Kidney (tissue), 14 donors: ENCODE measurements around the gene ARHGAP20. TPM values are rescaled to one million over a fixed set of nuclear protein-coding genes. Genes with fewer than 3 reads are reported as not detected.

Experiments used
- DNase-seq, 5 donors: peaks; one replicate each; pipeline ENCODE4 v3.0.0-alpha.2; 2013 to 2020
- FAIRE-seq: peaks from 2 replicates; lab custom pipeline; 2012; peaks lifted over from hg19 to GRCh38; lab: Jason Lieb, UNC
- H3K27ac ChIP-seq, 2 donors: one replicate each; pipeline ENCODE4 v1.7.0; 2013; ENCODE audit warnings: low read depth in 2 of 2, low read length in 2 of 2, inconsistent platforms in 1 of 2
- H3K27me3 ChIP-seq: one replicate; pipeline ENCODE4 v1.7.1; 2013; ENCODE audit warnings: low read length, inconsistent platforms; ENCODE audit not compliant: control insufficient read depth, insufficient read depth
- H3K36me3 ChIP-seq, 3 donors: one replicate each; pipeline versions ENCODE4 v1.7.0 to v1.7.1; 2013; ENCODE audit warnings: low read length in 3 of 3, control low read depth in 1 of 3, inconsistent platforms in 1 of 3; ENCODE audit not compliant: insufficient read depth in 3 of 3, control insufficient read depth in 2 of 3
- H3K4me1 ChIP-seq, 3 donors: one replicate each; pipeline versions ENCODE4 v1.7.0 to v1.7.1; 2013; ENCODE audit warnings: low read length in 3 of 3, inconsistent platforms in 1 of 3, low read depth in 1 of 3; ENCODE audit not compliant: control insufficient read depth in 2 of 3, insufficient read depth in 2 of 3
- H3K4me3 ChIP-seq, 3 donors: one replicate each; pipeline versions ENCODE4 v1.7.0 to v1.8.1; 2013; ENCODE audit warnings: low read length in 3 of 3, control low read depth in 1 of 3, inconsistent platforms in 1 of 3
- H3K9ac ChIP-seq, 3 donors: one replicate each; pipeline versions ENCODE4 v1.7.0 to v1.7.1; 2013; ENCODE audit warnings: low read length in 3 of 3, control low read depth in 1 of 3, inconsistent platforms in 1 of 3
- H3K9me3 ChIP-seq, 3 donors: one replicate each; pipeline versions ENCODE4 v1.7.0 to v1.7.1; 2013; ENCODE audit warnings: low read length in 3 of 3, control low read depth in 1 of 3, inconsistent platforms in 1 of 3; ENCODE audit not compliant: control insufficient read depth in 2 of 3, insufficient read depth in 1 of 3
- intact Hi-C: fragments of 100-400 bp; cut with DNase I; formaldehyde crosslinking; loops from one replicate; pipeline ENCODE4 v1.11.1; 2022
- polyA plus RNA-seq: library from polyadenylated mRNA; stranded (reverse); fragments of 350-450 nt; fragmentation: Illumina TruSeq; extraction: RNeasy Lipid Tissue Mini Kit (QIAGEN cat#74804); gene quantifications from one replicate; pipeline ENCODE4 v1.2.3, GENCODE V29; 2014; ENCODE audit warnings: low read depth, low replicate concordance; ENCODE audit not compliant: insufficient read depth
- total RNA-seq: library from RNA; stranded (reverse); fragmentation: NEBNext Ultra II Directional; extraction: Animal tissue kit (Norgen Biotek cat#: 25700); gene quantifications from one replicate; pipeline ENCODE4 v1.2.1, GENCODE V29; 2021
- TF ChIP-seq, protein P1 (sequence below): IDR thresholded peaks from 3 replicates; pipeline ENCODE4 v1.5.1; 2012; ENCODE audit warnings: mild to moderate bottlenecking, moderate library complexity, borderline replicate concordance; ENCODE audit not compliant: insufficient read depth; ENCODE audit errors: extremely low read depth
- donor health status: control.
- donor health status: control.
- donor health status: control.
- donor health status: control.
- donor health status: control.
- donor health status: DM: yes; HTN: yes; CAD: no.
- donor health status: Normal renal cell carcinoma (clear cell type).

ARHGAP20 gene
- total and polyA plus RNA-seq, 2 donors from 2014 or later: 0.11 to 1.4 TPM

DNA sequence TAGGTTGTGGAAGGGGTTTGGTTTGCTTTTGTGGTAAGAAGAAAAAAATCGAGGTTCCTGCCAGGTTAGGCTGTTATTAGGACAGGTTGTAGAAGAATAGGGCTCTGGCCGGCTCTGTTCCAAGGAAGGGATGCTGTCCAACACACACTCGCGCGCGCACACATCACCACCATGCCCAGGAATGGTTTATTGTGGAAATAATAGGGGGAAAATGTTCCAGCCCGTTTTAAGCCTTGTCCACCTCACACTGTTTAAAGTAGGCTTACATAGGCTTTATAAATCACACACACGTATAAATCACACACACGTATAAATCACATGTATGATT is 1.2 kb upstream of the ARHGAP20 start:
- H3K27me3 ChIP-seq: peaks cover 9% of the 10 kb centered on the region
- no peak overlapping the region for H3K9ac ChIP-seq
- no peaks in the 10 kb centered on the region for H3K36me3 ChIP-seq
- no peaks in the 10 kb centered on the region for H3K9me3 ChIP-seq
- DNase-seq (peak in 1 of 5 donors; percentile 22), FAIRE-seq (no peak)
- intact Hi-C loops: no loop called here
- peak overlapping the region in 2 of 3 donors; percentile 30 to 69 for H3K4me3 ChIP-seq
- TF ChIP-seq, protein P1, sequence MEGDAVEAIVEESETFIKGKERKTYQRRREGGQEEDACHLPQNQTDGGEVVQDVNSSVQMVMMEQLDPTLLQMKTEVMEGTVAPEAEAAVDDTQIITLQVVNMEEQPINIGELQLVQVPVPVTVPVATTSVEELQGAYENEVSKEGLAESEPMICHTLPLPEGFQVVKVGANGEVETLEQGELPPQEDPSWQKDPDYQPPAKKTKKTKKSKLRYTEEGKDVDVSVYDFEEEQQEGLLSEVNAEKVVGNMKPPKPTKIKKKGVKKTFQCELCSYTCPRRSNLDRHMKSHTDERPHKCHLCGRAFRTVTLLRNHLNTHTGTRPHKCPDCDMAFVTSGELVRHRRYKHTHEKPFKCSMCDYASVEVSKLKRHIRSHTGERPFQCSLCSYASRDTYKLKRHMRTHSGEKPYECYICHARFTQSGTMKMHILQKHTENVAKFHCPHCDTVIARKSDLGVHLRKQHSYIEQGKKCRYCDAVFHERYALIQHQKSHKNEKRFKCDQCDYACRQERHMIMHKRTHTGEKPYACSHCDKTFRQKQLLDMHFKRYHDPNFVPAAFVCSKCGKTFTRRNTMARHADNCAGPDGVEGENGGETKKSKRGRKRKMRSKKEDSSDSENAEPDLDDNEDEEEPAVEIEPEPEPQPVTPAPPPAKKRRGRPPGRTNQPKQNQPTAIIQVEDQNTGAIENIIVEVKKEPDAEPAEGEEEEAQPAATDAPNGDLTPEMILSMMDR: no peak
- H3K27ac ChIP-seq: no peak overlapping the region
- peaks cover 0 to 13% (median 6%) of the 10 kb centered on the region in 3 donors for H3K4me1 ChIP-seq

DNA sequence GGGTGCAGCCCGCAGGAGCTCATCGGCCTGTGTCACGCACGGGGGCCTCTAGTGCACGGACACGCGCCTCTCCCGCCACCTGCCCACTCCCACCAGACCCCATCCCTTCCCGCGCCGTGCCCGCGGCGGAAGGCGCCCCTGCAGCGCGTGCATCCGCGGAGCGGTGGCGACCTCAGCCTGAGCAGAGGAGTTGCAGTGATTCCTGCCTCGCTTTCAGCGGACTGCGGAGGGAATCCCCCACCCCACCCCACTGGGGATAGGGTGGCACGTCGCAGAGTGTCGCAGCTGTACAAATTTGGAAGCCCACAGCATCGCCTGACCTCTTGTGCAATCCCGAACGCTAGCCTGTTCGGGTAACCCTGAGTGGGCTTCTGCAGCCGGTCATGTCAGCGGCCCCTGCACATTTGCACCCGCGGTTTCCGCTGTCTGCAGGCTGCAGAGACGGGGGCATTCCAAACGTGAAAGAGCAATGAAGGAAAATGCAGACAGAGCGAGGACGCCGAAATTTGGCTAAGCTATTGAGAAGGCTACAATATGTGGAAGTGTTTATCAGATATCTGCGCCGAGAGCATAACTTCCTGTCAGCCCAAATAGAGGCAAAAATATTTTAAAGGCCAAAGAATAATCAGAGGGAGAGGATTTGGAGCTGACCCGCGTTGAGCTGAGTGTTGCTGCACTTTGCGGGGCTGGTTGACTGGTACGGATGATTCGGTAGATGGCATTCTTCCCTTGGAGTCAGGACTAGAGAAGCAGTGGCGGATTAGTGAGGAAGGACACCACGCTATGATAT is 617 bp upstream of the ARHGAP20 start:
- no peak overlapping the region for H3K27ac ChIP-seq
- DNase-seq (peak; percentile 50 to 72 (median 55)), FAIRE-seq (no peak)
- H3K9me3 ChIP-seq: no peaks in the 10 kb centered on the region
- intact Hi-C loops: no loop called here
- peaks cover 0 to 13% (median 6%) of the 10 kb centered on the region in 3 donors for H3K4me1 ChIP-seq
- peaks cover 9% of the 10 kb centered on the region for H3K27me3 ChIP-seq
- H3K36me3 ChIP-seq: no peaks in the 10 kb centered on the region
- no peak overlapping the region for H3K9ac ChIP-seq
- peak overlapping the region; percentile 8 to 69 (median 30) for H3K4me3 ChIP-seq
- TF ChIP-seq, protein P1: no peak

DNA sequence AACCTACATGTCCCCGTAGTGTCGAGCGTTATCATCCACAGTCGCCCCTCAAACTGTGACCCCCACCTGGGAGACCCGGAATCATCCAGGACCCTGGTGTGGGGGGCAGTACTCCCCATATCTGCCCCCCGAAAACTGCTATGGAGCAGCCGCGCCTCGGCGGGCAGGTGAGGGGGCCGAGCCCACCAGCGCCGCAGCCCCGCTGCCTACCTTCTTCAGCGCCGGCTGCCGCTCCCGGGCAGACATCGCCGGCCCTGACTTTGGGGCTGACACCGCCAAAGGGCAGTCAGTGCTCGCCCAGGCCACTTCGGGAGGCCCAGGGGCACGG is 825 bp downstream of the ARHGAP20 start:
- H3K4me1 ChIP-seq: peaks cover 0 to 13% (median 6%) of the 10 kb centered on the region in 3 donors
- H3K27ac ChIP-seq: no peak overlapping the region
- no peak overlapping the region for H3K9ac ChIP-seq
- intact Hi-C loops: no loop called here
- no peaks in the 10 kb centered on the region for H3K36me3 ChIP-seq
- peaks cover 9% of the 10 kb centered on the region for H3K27me3 ChIP-seq
- no peak for FAIRE-seq
- H3K9me3 ChIP-seq: no peaks in the 10 kb centered on the region
- peak overlapping the region in 1 of 3 donors; percentile 53 for H3K4me3 ChIP-seq
- TF ChIP-seq, protein P1: no peak
- no peak for DNase-seq
